Measurements from ENCODE around the gene RSRC1. TPM values are rescaled to one million over a fixed set of nuclear protein-coding genes. Genes with fewer than 3 reads are reported as not detected.
A peak's percentile ranks its signal among the peaks of the same experiment; 100 is the strongest.

RSRC1 gene
- total RNA-seq, 2 experiments from 2014 or later, result 76.3 to 78.1 TPM

GRCh38 chr3:158095814-158096704 lies 13.8 kb upstream of the RSRC1 start:
- no peak for TF ChIP-seq EZH2phosphoT487 (IDR thresholded peaks at IDR 0.05; ENCODE audit: borderline replicate concordance, low read depth, low read length)
- TF ChIP-seq, protein P1, sequence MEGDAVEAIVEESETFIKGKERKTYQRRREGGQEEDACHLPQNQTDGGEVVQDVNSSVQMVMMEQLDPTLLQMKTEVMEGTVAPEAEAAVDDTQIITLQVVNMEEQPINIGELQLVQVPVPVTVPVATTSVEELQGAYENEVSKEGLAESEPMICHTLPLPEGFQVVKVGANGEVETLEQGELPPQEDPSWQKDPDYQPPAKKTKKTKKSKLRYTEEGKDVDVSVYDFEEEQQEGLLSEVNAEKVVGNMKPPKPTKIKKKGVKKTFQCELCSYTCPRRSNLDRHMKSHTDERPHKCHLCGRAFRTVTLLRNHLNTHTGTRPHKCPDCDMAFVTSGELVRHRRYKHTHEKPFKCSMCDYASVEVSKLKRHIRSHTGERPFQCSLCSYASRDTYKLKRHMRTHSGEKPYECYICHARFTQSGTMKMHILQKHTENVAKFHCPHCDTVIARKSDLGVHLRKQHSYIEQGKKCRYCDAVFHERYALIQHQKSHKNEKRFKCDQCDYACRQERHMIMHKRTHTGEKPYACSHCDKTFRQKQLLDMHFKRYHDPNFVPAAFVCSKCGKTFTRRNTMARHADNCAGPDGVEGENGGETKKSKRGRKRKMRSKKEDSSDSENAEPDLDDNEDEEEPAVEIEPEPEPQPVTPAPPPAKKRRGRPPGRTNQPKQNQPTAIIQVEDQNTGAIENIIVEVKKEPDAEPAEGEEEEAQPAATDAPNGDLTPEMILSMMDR (conservative IDR thresholded peaks at IDR 0.05; ENCODE audit: low read length), result no peak
- Histone ChIP-seq H3K79me2 (ENCODE audit: insufficient read depth, low read depth, low read length) (no peaks in the 10 kb centered on the region), H3K4me1 (ENCODE audit: insufficient read depth, low read length, poor library complexity, severe bottlenecking) (peaks cover 12% of the 10 kb centered on the region), H3K9me2 (ENCODE audit: insufficient read depth, low read length) (no peaks in the 10 kb centered on the region), H3K27ac (ENCODE audit: low read depth, low read length, poor library complexity, severe bottlenecking) (no peak overlapping the region), H2AFZ (ENCODE audit: low read length) (no peak overlapping the region), H3K9me3 (ENCODE audit: low read length) (no peaks in the 10 kb centered on the region), H3K36me3 (ENCODE audit: insufficient read depth, low read length) (no peaks in the 10 kb centered on the region), H3K4me2 (ENCODE audit: low read length) (no peak overlapping the region), H4K20me1 (ENCODE audit: insufficient read depth, low read length) (no peaks in the 10 kb centered on the region), H3K4me3 (ENCODE audit: low read depth, low read length, poor library complexity, severe bottlenecking) (no peak overlapping the region)
- ChIA-PET POLR2A (interaction anchor here (0.7 to 2.6 kb wide), 5 partner anchors 13 to 465 kb away, joined by 4 to 19 read pairs (median 4); partner anchors contain the start of gene RSRC1), CTCF (ENCODE audit: unreplicated experiment) (no interaction called here)
- DNase-seq (ENCODE audit: low spot score), result no peak
- BruUV-seq (replicated peaks), result no TSS peak
- intact Hi-C loops (cut with micrococcal nuclease; ENCODE audit: unreplicated experiment), result loop anchor here (5.0 to 10.0 kb wide), 2 partner anchors 336 to 709 kb away; partner anchors contain the start of gene MFSD1

- H3K9me3 ChIP-seq (ENCODE audit: low read length), result no peaks in the 10 kb centered on the region
- H3K9me2 ChIP-seq (ENCODE audit: insufficient read depth, low read length), result no peaks in the 10 kb centered on the region
- peak overlapping the region; percentile 72 for H3K4me3 ChIP-seq (ENCODE audit: low read depth, low read length, poor library complexity, severe bottlenecking)
- H3K4me1 ChIP-seq (ENCODE audit: insufficient read depth, low read length, poor library complexity, severe bottlenecking), result peaks cover 12% of the 10 kb centered on the region
- POLR2A ChIA-PET, result interaction anchor here (0.5 to 2.6 kb wide), 3 partner anchors 11 to 145 kb away, joined by 3 to 19 read pairs (median 4); partner anchors contain the start of gene RSRC1
- H3K79me2 ChIP-seq (ENCODE audit: insufficient read depth, low read depth, low read length), result no peaks in the 10 kb centered on the region
- intact Hi-C loops (cut with micrococcal nuclease; ENCODE audit: unreplicated experiment), result loop anchor here (5.0 to 10.0 kb wide), 2 partner anchors 335 to 708 kb away; partner anchors contain the start of gene MFSD1
- H3K4me2 ChIP-seq (ENCODE audit: low read length), result peak overlapping the region; percentile 99
- DNase-seq (ENCODE audit: low spot score), result no peak
- H3K36me3 ChIP-seq (ENCODE audit: insufficient read depth, low read length), result no peaks in the 10 kb centered on the region
- TSS peak; percentile 79 for BruUV-seq (replicated peaks)
- peak overlapping the region; percentile 2 for H3K27ac ChIP-seq (ENCODE audit: low read depth, low read length, poor library complexity, severe bottlenecking)
- TF ChIP-seq, protein P1 (conservative IDR thresholded peaks at IDR 0.05; ENCODE audit: low read length), result no peak
- no peak for TF ChIP-seq EZH2phosphoT487 (IDR thresholded peaks at IDR 0.05; ENCODE audit: borderline replicate concordance, low read depth, low read length)
- CTCF ChIA-PET (ENCODE audit: unreplicated experiment), result no interaction called here
- peak overlapping the region; percentile 92 for H2AFZ ChIP-seq (ENCODE audit: low read length)
- H4K20me1 ChIP-seq (ENCODE audit: insufficient read depth, low read length), result no peaks in the 10 kb centered on the region
These were observed 12.8 kb upstream of the RSRC1 start for GRCh38 chr3:158097081-158097592.
